ENCODE data around the gene PLAGL1.

Gene PLAGL1

DNA sequence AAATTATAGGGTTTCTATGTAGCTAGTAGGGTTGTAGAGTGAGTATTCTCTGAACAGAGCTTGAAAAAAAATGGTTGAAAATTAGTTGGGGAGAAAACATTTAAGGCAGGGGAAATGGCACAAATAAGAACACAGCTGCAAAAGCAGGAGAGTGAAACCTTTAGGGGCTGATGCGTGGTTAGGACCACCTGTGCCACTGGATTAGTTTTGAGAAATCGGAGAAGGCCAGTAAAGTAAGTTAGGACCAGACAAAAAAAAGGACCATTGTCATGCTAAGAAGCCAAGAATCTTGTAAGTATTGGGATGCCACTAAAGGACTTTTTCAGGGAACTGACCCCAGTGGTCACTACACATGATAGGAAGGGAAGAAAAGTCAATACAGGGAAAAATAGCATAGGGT lies 9.4 kb downstream of the PLAGL1 start:
- Histone ChIP-seq H3K79me2 (ENCODE audit: insufficient read depth, low read length) (no peaks in the 10 kb centered on the region), H3K27me3 (ENCODE audit: insufficient read depth, low read length) (no peaks in the 10 kb centered on the region), H3K4me3 (ENCODE audit: low read depth, low read length, poor library complexity, severe bottlenecking) (no peak overlapping the region), H3K36me3 (ENCODE audit: insufficient read depth, low read length) (no peaks in the 10 kb centered on the region), H3K9me3 (ENCODE audit: low read length) (no peaks in the 10 kb centered on the region), H3K27ac (ENCODE audit: low read depth, low read length, poor library complexity, severe bottlenecking) (no peak overlapping the region), H3K9me2 (ENCODE audit: low read depth, low read length) (no peaks in the 10 kb centered on the region), H2AFZ (ENCODE audit: low read length) (no peak overlapping the region), H4K20me1 (ENCODE audit: insufficient read depth, low read length) (no peaks in the 10 kb centered on the region), H3K4me2 (ENCODE audit: low read length) (no peak overlapping the region), H3K4me1 (ENCODE audit: insufficient read depth, low read length, severe bottlenecking) (no peaks in the 10 kb centered on the region), H3K9ac (ENCODE audit: low read length) (no peak overlapping the region), H3F3A (ENCODE audit: insufficient read depth, low read length) (no peaks in the 10 kb centered on the region)
- TF ChIP-seq, protein P1, sequence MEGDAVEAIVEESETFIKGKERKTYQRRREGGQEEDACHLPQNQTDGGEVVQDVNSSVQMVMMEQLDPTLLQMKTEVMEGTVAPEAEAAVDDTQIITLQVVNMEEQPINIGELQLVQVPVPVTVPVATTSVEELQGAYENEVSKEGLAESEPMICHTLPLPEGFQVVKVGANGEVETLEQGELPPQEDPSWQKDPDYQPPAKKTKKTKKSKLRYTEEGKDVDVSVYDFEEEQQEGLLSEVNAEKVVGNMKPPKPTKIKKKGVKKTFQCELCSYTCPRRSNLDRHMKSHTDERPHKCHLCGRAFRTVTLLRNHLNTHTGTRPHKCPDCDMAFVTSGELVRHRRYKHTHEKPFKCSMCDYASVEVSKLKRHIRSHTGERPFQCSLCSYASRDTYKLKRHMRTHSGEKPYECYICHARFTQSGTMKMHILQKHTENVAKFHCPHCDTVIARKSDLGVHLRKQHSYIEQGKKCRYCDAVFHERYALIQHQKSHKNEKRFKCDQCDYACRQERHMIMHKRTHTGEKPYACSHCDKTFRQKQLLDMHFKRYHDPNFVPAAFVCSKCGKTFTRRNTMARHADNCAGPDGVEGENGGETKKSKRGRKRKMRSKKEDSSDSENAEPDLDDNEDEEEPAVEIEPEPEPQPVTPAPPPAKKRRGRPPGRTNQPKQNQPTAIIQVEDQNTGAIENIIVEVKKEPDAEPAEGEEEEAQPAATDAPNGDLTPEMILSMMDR (IDR thresholded peaks at IDR 0.05; ENCODE audit: low read length), result no peak
- no peak for TF ChIP-seq EZH2 (IDR thresholded peaks at IDR 0.05; ENCODE audit: borderline replicate concordance, low read length)

DNA sequence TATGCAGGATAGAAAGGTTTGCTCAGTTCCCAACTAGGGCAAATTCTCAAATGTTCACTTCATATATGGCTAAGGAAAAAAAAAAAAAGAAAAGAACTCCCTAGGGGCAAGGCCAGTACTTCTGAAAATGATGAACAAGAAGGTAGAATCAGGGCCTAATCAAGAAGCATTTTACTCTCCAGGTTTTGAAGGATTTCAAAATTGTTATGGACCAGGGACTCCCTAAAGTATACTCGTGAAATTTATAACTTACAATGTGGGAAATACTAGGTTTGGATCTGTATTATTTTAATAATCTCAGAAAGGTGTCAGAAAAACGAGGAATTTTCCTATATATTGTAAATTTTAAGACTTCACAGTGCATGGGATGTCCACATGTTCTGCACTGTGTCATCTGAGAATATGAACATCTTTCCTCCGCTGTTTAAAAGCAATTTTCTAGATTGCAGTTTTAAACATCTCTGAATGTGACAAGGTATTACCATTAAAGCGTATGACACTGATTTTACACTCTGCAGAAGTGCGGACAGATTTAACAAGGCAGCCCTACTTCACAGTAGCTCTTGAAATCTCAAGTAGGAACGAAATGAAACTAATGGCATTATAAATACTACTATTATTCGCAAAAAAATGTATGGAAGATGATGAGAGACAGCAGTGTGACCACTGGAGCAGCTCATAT lies 14.0 kb downstream of the PLAGL1 start:
- no peaks in the 10 kb centered on the region for H3K4me1 ChIP-seq (ENCODE audit: insufficient read depth, low read length, severe bottlenecking)
- no peaks in the 10 kb centered on the region for H3K27me3 ChIP-seq (ENCODE audit: insufficient read depth, low read length)
- TF ChIP-seq, protein P1 (IDR thresholded peaks at IDR 0.05; ENCODE audit: low read length), result no peak
- no peak for TF ChIP-seq EZH2 (IDR thresholded peaks at IDR 0.05; ENCODE audit: borderline replicate concordance, low read length)
- no peak overlapping the region for H3K4me3 ChIP-seq (ENCODE audit: low read depth, low read length, poor library complexity, severe bottlenecking)
- no peaks in the 10 kb centered on the region for H3K9me2 ChIP-seq (ENCODE audit: low read depth, low read length)
- no peaks in the 10 kb centered on the region for H3K9me3 ChIP-seq (ENCODE audit: low read length)
- H3K27ac ChIP-seq (ENCODE audit: low read depth, low read length, poor library complexity, severe bottlenecking), result no peak overlapping the region
- no peaks in the 10 kb centered on the region for H3F3A ChIP-seq (ENCODE audit: insufficient read depth, low read length)
- H3K9ac ChIP-seq (ENCODE audit: low read length), result no peak overlapping the region
- H3K36me3 ChIP-seq (ENCODE audit: insufficient read depth, low read length), result no peaks in the 10 kb centered on the region
- H3K79me2 ChIP-seq (ENCODE audit: insufficient read depth, low read length), result no peaks in the 10 kb centered on the region
- no peak overlapping the region for H3K4me2 ChIP-seq (ENCODE audit: low read length)
- no peaks in the 10 kb centered on the region for H4K20me1 ChIP-seq (ENCODE audit: insufficient read depth, low read length)
- no peak overlapping the region for H2AFZ ChIP-seq (ENCODE audit: low read length)

DNA sequence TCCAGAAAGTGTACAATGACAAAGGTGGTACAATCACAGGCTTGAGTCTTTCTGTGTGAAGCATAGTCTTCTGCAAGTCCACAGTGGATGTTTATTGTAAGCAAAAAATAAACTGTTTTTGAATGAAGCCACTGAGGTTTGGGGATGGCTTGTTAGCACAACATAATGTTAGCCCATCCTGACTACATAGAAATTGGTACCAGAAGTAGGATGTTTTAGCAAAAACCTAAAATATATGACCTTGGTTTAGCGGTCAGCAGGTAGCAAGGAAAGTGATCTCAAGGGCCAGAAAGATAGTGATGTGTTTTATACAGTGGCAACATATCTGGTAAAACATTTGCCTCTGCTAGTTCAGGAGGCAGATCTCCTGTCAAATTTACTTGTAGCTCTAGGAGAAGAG lies 15.8 kb downstream of the PLAGL1 start:
- no peaks in the 10 kb centered on the region for H3K27me3 ChIP-seq (ENCODE audit: insufficient read depth, low read length)
- no peaks in the 10 kb centered on the region for H3K9me3 ChIP-seq (ENCODE audit: low read length)
- H3F3A ChIP-seq (ENCODE audit: insufficient read depth, low read length), result no peaks in the 10 kb centered on the region

More for the DNA sequence above, 15.8 kb downstream of the PLAGL1 start:
- H4K20me1 ChIP-seq (ENCODE audit: insufficient read depth, low read length), result no peaks in the 10 kb centered on the region
- H3K4me1 ChIP-seq (ENCODE audit: insufficient read depth, low read length, severe bottlenecking), result no peaks in the 10 kb centered on the region
- H3K9ac ChIP-seq (ENCODE audit: low read length), result no peak overlapping the region
- H3K27ac ChIP-seq (ENCODE audit: low read depth, low read length, poor library complexity, severe bottlenecking), result no peak overlapping the region
- no peak overlapping the region for H3K4me3 ChIP-seq (ENCODE audit: low read depth, low read length, poor library complexity, severe bottlenecking)
- H3K4me2 ChIP-seq (ENCODE audit: low read length), result no peak overlapping the region
- no peak for TF ChIP-seq EZH2 (IDR thresholded peaks at IDR 0.05; ENCODE audit: borderline replicate concordance, low read length)
- H3K36me3 ChIP-seq (ENCODE audit: insufficient read depth, low read length), result no peaks in the 10 kb centered on the region
- no peaks in the 10 kb centered on the region for H3K9me2 ChIP-seq (ENCODE audit: low read depth, low read length)
- no peak overlapping the region for H2AFZ ChIP-seq (ENCODE audit: low read length)
- H3K79me2 ChIP-seq (ENCODE audit: insufficient read depth, low read length), result no peaks in the 10 kb centered on the region
